Medulla oblongata (tissue), 1 donor: ENCODE measurements around the gene CHP1.
A peak's percentile ranks its signal among the peaks of the same experiment; 100 is the strongest.
"Not testable (repeated sequence)": the region's sequence is repeated elsewhere in the genome, so short reads cannot be mapped to it uniquely, and the experiment has no call there.

Experiments used
- DNase-seq: peaks from one replicate; pipeline ENCODE4 v3.0.0-alpha.2; 2015; ENCODE audit errors: extremely low spot score

CHP1 gene

GRCh38 chr15:41291065-41291631 is 60.1 kb downstream of the CHP1 start:
- DNase-seq, result peak; percentile 53

- no peak for DNase-seq
Measured at GRCh38 chr15:41292521-41292920, 61.5 kb downstream of the CHP1 start.

- DNase-seq, result not testable (repeated sequence)
Measured at GRCh38 chr15:41301139-41301538, 70.1 kb downstream of the CHP1 start.

- DNase-seq, result no peak
Measured at GRCh38 chr15:41301587-41301986, 70.5 kb downstream of the CHP1 start.

- DNase-seq, result no peak
Measured at GRCh38 chr15:41304149-41304770, 73.2 kb downstream of the CHP1 start.

DNA sequence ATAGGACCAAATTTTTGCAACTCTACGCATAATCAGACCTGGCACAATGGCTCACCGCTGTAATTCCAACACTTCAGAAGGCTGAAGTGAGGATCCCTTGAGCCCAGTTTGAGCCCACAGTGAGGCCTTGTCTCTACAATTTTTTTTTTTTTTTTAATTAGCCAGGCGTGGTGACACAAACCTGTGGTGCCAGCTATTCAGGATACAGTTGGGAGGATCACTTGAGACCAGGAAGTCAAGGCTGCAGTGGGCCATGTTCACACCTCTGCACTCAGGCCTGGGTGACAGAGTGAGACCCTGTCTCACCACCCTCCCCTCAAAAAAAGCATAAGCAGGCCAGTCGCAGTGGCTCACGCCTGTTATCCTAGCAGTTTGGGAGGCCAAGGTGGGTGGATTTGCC is 76.6 kb downstream of the CHP1 start:
- no peak for DNase-seq

GRCh38 chr15:41309226-41309905 is 78.3 kb downstream of the CHP1 start:
- DNase-seq, result no peak

- not testable (repeated sequence) for DNase-seq
Measured at GRCh38 chr15:41320805-41321330, 89.8 kb downstream of the CHP1 start.

DNA sequence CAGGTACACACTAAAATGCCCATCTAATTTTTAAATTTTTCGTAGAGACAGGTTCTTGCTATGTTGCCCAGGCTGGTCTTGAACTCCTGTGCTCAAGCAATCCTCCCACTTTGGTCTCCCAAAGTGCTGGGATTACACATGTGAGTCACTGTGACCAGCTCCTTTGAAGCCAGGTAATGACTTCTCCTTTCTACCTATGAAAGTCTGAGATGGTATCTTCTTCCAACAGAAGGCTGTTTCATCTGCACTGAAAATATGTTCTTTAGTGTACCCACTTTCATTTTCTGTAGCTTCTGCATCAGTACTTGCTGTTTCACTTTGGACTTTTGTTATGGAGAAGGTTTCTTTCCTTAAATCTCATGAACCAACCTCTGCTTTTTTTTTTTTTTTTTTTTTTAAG is 92.5 kb downstream of the CHP1 start:
- no peak for DNase-seq

- no peak for DNase-seq
Measured at GRCh38 chr15:41331281-41331680, 100.2 kb downstream of the CHP1 start.
